ENCODE results near the gene CNIH3. TPM values are rescaled to one million over a fixed set of nuclear protein-coding genes. Genes with fewer than 3 reads are reported as not detected.
"Not testable (repeated sequence)": the region's sequence is repeated elsewhere in the genome, so short reads cannot be mapped to it uniquely, and the experiment has no call there.

Gene CNIH3
- total and polyA plus RNA-seq, 2 donors (not counting 3 experiments of a cell fraction or from before 2014, with no cell fraction given) = 1.3 to 2.5 TPM

- Histone ChIP-seq H3K9me1 (replicated peaks; ENCODE audit: control insufficient read depth, extremely low read depth, insufficient read depth, low read length) (no peaks in the 10 kb centered on the region), H3K79me2 (ENCODE audit: control insufficient read depth, insufficient read depth, low read length) (no peaks in the 10 kb centered on the region), H3K27ac (ENCODE audit: insufficient read depth, low read depth, low read length) (no peak overlapping the region), H2AFZ (ENCODE audit: low read depth, low read length) (no peak overlapping the region), H3K4me3 (replicated peaks in 1 of 3; ENCODE audit: insufficient read depth in 1 of 3, low read depth in 1 of 3, low read length in 3 of 3) (no peak overlapping the region), H3K36me3 (ENCODE audit: control insufficient read depth in 2 of 2, extremely low read depth in 1 of 2, insufficient read depth in 2 of 2, low read length in 2 of 2) (no peaks in the 10 kb centered on the region), H4K20me1 (replicated peaks; ENCODE audit: control insufficient read depth, extremely low read depth, insufficient read depth, low read length) (no peaks in the 10 kb centered on the region), H3K9ac (replicated peaks; ENCODE audit: extremely low read depth, insufficient read depth, low read length) (no peak overlapping the region), H3K4me1 (ENCODE audit: control insufficient read depth, extremely low read depth, insufficient read depth, low read length) (peaks cover 16% of the 10 kb centered on the region), H3K9me3 (replicated peaks; ENCODE audit: control insufficient read depth, insufficient read depth, low read length) (no peaks in the 10 kb centered on the region), H3K27me3 (ENCODE audit: control insufficient read depth in 2 of 2, insufficient read depth in 2 of 2, low read length in 2 of 2) (no peaks in the 10 kb centered on the region), H3K4me2 (ENCODE audit: insufficient read depth, low read length) (no peak overlapping the region)
- FAIRE-seq = no peak
- TF ChIP-seq, protein P1, sequence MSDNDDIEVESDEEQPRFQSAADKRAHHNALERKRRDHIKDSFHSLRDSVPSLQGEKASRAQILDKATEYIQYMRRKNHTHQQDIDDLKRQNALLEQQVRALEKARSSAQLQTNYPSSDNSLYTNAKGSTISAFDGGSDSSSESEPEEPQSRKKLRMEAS (IDR thresholded peaks at IDR 0.05; ENCODE audit: insufficient read depth, insufficient read length) = no peak
- no peak for TF ChIP-seq FOS (IDR thresholded peaks at IDR 0.05; ENCODE audit: borderline replicate concordance, insufficient read depth, low read length)
- POLR2A ChIA-PET = no interaction called here
- CTCF ChIA-PET = no interaction called here
- dilution Hi-C loops (cut with MboI; ENCODE audit: extremely low pct_ligation_motif_present, low sequenced_read_pairs) (no loop called here), intact Hi-C loops (cut with micrococcal nuclease) (no loop called here)
- no peak for DNase-seq (ENCODE audit: low read depth, low spot score)
- BruUV-seq (replicated peaks) = no TSS peak
Observed at GRCh38 chr1:224569276-224569675, 46.8 kb upstream of the CNIH3 start.

GRCh38 chr1:224571975-224572374, 44.1 kb upstream of the CNIH3 start:
- dilution Hi-C loops (cut with MboI; ENCODE audit: extremely low pct_ligation_motif_present, low sequenced_read_pairs); H3K4me3 ChIP-seq (replicated peaks in 1 of 3; ENCODE audit: insufficient read depth in 1 of 3, low read depth in 1 of 3, low read length in 3 of 3); intact Hi-C loops (cut with micrococcal nuclease); BruUV-seq (replicated peaks); POLR2A ChIA-PET; H3K36me3 ChIP-seq (ENCODE audit: control insufficient read depth in 2 of 2, extremely low read depth in 1 of 2, insufficient read depth in 2 of 2, low read length in 2 of 2); H3K9me3 ChIP-seq (replicated peaks; ENCODE audit: control insufficient read depth, insufficient read depth, low read length); H3K9me1 ChIP-seq (replicated peaks; ENCODE audit: control insufficient read depth, extremely low read depth, insufficient read depth, low read length); H2AFZ ChIP-seq (ENCODE audit: low read depth, low read length); DNase-seq (ENCODE audit: low read depth, low spot score); H3K4me2 ChIP-seq (ENCODE audit: insufficient read depth, low read length); H3K9ac ChIP-seq (replicated peaks; ENCODE audit: extremely low read depth, insufficient read depth, low read length); H4K20me1 ChIP-seq (replicated peaks; ENCODE audit: control insufficient read depth, extremely low read depth, insufficient read depth, low read length); H3K4me1 ChIP-seq (ENCODE audit: control insufficient read depth, extremely low read depth, insufficient read depth, low read length); FAIRE-seq; H3K79me2 ChIP-seq (ENCODE audit: control insufficient read depth, insufficient read depth, low read length); H3K27me3 ChIP-seq (ENCODE audit: control insufficient read depth in 2 of 2, insufficient read depth in 2 of 2, low read length in 2 of 2); H3K27ac ChIP-seq (ENCODE audit: insufficient read depth, low read depth, low read length): not testable (repeated sequence)
- CTCF ChIA-PET = interaction anchor here (1.1 kb wide), 1 partner anchor 16 kb away, joined by 3 read pairs; no protein-coding TSS in a partner anchor

All from endothelial cell of umbilical vein (primary cell).